HepG2 (cell line): ENCODE data around the gene DCUN1D3. TPM values are rescaled to one million over a fixed set of nuclear protein-coding genes. Genes with fewer than 3 reads are reported as not detected.

ENCODE experiments used
- CENPT ChIP-seq: sonication (generic); formaldehyde crosslinking; IDR thresholded peaks from 2 replicates; pipeline ENCODE4 v1.8.0; 2022; ENCODE audit warnings: low read depth, mild to moderate bottlenecking, moderate library complexity, missing genetic modification reagents
- GABPB1 ChIP-seq: IDR thresholded peaks from 2 replicates; pipeline ENCODE4 v1.6.1; 2016; ENCODE audit warnings: mild to moderate bottlenecking, missing genetic modification reagents, moderate library complexity, missing compliant biosample characterization
- JUND ChIP-seq: sonication (generic); formaldehyde crosslinking; IDR thresholded peaks from 2 replicates; pipeline ENCODE4 v1.8.0; 2022; ENCODE audit warnings: mild to moderate bottlenecking, missing genetic modification reagents
- KDM6A ChIP-seq: IDR thresholded peaks from 2 replicates; pipeline ENCODE4 v1.6.1; 2016; ENCODE audit warnings: low read depth
- KMT2A ChIP-seq: sonication (generic); formaldehyde crosslinking; IDR thresholded peaks from 2 replicates; pipeline ENCODE4 v1.4.0; 2020; ENCODE audit warnings: missing genetic modification reagents
- NFIC ChIP-seq: IDR thresholded peaks from 2 replicates; pipeline ENCODE4 v1.6.1; 2012; ENCODE audit warnings: mild to moderate bottlenecking, low read length, inconsistent platforms
- ZBTB2 ChIP-seq: sonication (generic); formaldehyde crosslinking; IDR thresholded peaks from 2 replicates; pipeline ENCODE4 v1.8.0; 2022; ENCODE audit warnings: low read depth, missing genetic modification reagents
- ZBTB26 ChIP-seq: IDR thresholded peaks from 2 replicates; pipeline ENCODE4 v1.6.1; 2016; ENCODE audit warnings: missing compliant biosample characterization, missing genetic modification reagents, borderline replicate concordance
- ZBTB4 ChIP-seq: sonication (generic); formaldehyde crosslinking; IDR thresholded peaks from 2 replicates; pipeline ENCODE4 v1.4.0; 2020; ENCODE audit warnings: missing genetic modification reagents, mild to moderate bottlenecking, borderline replicate concordance
- ZFP37 ChIP-seq: sonication (generic); formaldehyde crosslinking; IDR thresholded peaks from 2 replicates; pipeline ENCODE4 v1.4.0; 2020; ENCODE audit warnings: missing genetic modification reagents, borderline replicate concordance
- ZNF205 ChIP-seq: IDR thresholded peaks from 2 replicates; pipeline ENCODE4 v1.6.1; 2018; ENCODE audit warnings: missing biosample characterization, missing genetic modification reagents
- ZNF382 ChIP-seq: sonication (generic); formaldehyde crosslinking; IDR thresholded peaks from 2 replicates; pipeline ENCODE4 v1.5.0; 2020; ENCODE audit warnings: missing genetic modification reagents, mild to moderate bottlenecking, borderline replicate concordance
- ZNF460 ChIP-seq: sonication (generic); formaldehyde crosslinking; IDR thresholded peaks from 2 replicates; pipeline ENCODE4 v1.5.1; 2020; ENCODE audit warnings: missing genetic modification reagents, mild to moderate bottlenecking, borderline replicate concordance
- ZNF496 ChIP-seq: sonication (generic); formaldehyde crosslinking; IDR thresholded peaks from 2 replicates; pipeline ENCODE4 v1.8.1; 2023; ENCODE audit warnings: mild to moderate bottlenecking, moderate library complexity, missing genetic modification reagents; ENCODE audit not compliant: insufficient replicate concordance
- ZNF546 ChIP-seq: sonication (generic); formaldehyde crosslinking; conservative IDR thresholded peaks from 2 replicates; pipeline ENCODE4 v1.8.1; 2023; ENCODE audit warnings: mild to moderate bottlenecking, missing genetic modification reagents
- ZNF775 ChIP-seq: sonication (generic); formaldehyde crosslinking; IDR thresholded peaks from 2 replicates; pipeline ENCODE4 v1.4.0; 2020; ENCODE audit warnings: missing genetic modification reagents, mild to moderate bottlenecking, moderate library complexity, borderline replicate concordance
- polyA plus RNA-seq, 8 experiments: library from polyadenylated mRNA; depleted of rRNA in 3 of 8; stranded (reverse) in 7 of 8; unstranded in 1 of 8; fragments of >200 nt; fragmentation: Illumina TruSeq in 4 of 8; extraction: Trizol in 4 of 8; gene quantifications; 2 replicates each; pipeline versions ENCODE4 v1.2.1 to v1.2.3, GENCODE V29; 2011 to 2016; ENCODE audit warnings: low read depth in 4 of 8, missing spikeins in 1 of 8, mixed read lengths in 1 of 8; ENCODE audit not compliant: insufficient read depth in 1 of 8
- total RNA-seq, 5 experiments: library from RNA; depleted of rRNA; stranded (reverse); fragments of >200 nt; fragmentation: Illumina TruSeq; extraction: Trizol; gene quantifications; 2 replicates each; pipeline ENCODE4 v1.2.3, GENCODE V29; 2016; ENCODE audit warnings: low read depth in 1 of 5
- TF ChIP-seq, protein P1 (sequence below): sonication (generic); formaldehyde crosslinking; IDR thresholded peaks from 2 replicates; pipeline ENCODE4 v1.4.0; 2020; ENCODE audit warnings: missing genetic modification reagents
- TF ChIP-seq, protein P2 (sequence below): sonication (generic); formaldehyde crosslinking; IDR thresholded peaks from 2 replicates; pipeline ENCODE4 v1.9.0; 2022; ENCODE audit warnings: missing genetic modification reagents, mild to moderate bottlenecking, borderline replicate concordance

DCUN1D3 gene
- total and polyA plus RNA-seq, 2 of the 13 experiments (the other 11 are each of a cell fraction or from before 2014, with no cell fraction given): 5.0 to 19.3 TPM

DNA sequence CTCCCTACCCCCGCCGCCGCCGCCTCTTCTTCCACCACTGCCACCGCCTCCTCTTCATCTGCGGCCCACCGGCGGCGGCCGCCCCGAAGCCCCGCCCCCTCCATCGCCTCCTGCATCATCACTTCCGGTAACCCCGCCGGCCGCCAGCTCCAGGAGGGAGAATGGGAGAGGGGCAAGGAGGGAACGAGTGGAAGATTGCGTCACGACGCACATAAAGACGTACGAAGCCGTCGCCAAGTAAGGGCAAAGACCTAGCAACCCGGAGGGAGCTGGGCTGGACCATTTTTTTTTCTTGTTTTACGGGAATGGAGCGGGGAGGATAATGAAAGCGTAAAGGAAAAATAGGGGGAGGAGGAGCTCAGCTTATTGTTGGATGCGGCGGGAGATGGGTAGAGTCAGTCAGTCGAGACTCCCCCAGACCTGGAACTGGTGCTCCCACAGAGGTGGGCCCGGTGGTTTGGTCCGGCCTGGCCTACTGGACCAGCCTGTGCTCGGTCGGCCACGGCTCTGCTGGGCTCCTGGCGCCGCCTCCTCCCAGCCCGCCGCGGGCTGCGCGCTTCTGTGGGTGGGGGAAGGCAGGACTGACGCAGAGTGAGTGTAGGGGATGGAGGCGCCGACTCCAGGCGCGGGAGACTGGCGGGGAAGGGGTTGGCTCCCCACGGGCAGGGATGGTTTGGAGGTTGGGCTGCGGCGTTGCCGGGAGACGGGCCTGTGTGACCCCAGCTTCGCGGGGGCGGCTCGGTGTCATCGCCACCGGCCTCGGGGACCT, at the start of gene DCUN1D3, which contains the start of gene LYRM1 (continued):
- TF ChIP-seq ZNF460 (CRISPR knock-in tag): no peak; the same call in 1 of the 2 replicates
- no peak for TF ChIP-seq ZNF382 (CRISPR knock-in tag)
- peak; percentile 82 for TF ChIP-seq KMT2A (CRISPR knock-in tag)
- peak; percentile 86 for TF ChIP-seq ZNF546 (CRISPR knock-in tag)
- TF ChIP-seq ZFP37: peak; percentile 90; the same call in 1 of the 2 replicates
- TF ChIP-seq KDM6A: no peak
- TF ChIP-seq, protein P1, sequence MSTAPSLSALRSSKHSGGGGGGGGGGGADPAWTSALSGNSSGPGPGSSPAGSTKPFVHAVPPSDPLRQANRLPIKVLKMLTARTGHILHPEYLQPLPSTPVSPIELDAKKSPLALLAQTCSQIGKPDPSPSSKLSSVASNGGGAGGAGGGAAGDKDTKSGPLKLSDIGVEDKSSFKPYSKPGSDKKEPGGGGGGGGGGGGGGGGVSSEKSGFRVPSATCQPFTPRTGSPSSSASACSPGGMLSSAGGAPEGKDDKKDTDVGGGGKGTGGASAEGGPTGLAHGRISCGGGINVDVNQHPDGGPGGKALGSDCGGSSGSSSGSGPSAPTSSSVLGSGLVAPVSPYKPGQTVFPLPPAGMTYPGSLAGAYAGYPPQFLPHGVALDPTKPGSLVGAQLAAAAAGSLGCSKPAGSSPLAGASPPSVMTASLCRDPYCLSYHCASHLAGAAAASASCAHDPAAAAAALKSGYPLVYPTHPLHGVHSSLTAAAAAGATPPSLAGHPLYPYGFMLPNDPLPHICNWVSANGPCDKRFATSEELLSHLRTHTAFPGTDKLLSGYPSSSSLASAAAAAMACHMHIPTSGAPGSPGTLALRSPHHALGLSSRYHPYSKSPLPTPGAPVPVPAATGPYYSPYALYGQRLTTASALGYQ (CRISPR knock-in tag): 0 out of 2 replicates have a peak, but pooled peaks have one; percentile 54
- TF ChIP-seq ZBTB4 (CRISPR knock-in tag): peak; percentile 23; the same call in 1 of the 2 replicates
- peak; percentile 90 for TF ChIP-seq GABPB1 (CRISPR knock-in tag)
- peak; percentile 16; the same call in 1 of the 2 replicates for TF ChIP-seq JUND (CRISPR knock-in tag)
- TF ChIP-seq CENPT (CRISPR knock-in tag): no peak
- TF ChIP-seq NFIC: no peak
- peak; percentile 63; the same call in 1 of the 2 replicates for TF ChIP-seq ZNF775 (CRISPR knock-in tag)
- peak; percentile 92 for TF ChIP-seq ZBTB2 (CRISPR knock-in tag)
- TF ChIP-seq, protein P2, sequence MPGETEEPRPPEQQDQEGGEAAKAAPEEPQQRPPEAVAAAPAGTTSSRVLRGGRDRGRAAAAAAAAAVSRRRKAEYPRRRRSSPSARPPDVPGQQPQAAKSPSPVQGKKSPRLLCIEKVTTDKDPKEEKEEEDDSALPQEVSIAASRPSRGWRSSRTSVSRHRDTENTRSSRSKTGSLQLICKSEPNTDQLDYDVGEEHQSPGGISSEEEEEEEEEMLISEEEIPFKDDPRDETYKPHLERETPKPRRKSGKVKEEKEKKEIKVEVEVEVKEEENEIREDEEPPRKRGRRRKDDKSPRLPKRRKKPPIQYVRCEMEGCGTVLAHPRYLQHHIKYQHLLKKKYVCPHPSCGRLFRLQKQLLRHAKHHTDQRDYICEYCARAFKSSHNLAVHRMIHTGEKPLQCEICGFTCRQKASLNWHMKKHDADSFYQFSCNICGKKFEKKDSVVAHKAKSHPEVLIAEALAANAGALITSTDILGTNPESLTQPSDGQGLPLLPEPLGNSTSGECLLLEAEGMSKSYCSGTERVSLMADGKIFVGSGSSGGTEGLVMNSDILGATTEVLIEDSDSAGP (CRISPR knock-in tag): peak; percentile 86; the same call in 1 of the 2 replicates
- TF ChIP-seq ZNF496 (CRISPR knock-in tag): no peak
- TF ChIP-seq ZBTB26: peak; percentile 74; the same call in 1 of the 2 replicates
- peak; percentile 84; the same call in 1 of the 2 replicates for TF ChIP-seq ZNF205
